Neural progenitor cell (in vitro differentiated cells): ENCODE data around the gene DMXL2. TPM values are rescaled to one million over a fixed set of nuclear protein-coding genes. Genes with fewer than 3 reads are reported as not detected.

Experiments used
- DNase-seq: peaks from one replicate; pipeline ENCODE4 v3.0.0-alpha.2; 2016; ENCODE audit warnings: low spot score
- H2AFZ ChIP-seq: fragments of 200-600 bp; sonication (generic); replicated peaks from 2 replicates; pipeline ENCODE4 v1.6.1; 2016; ENCODE audit warnings: antibody characterized with exemption
- H3F3A ChIP-seq: fragments of 200-600 bp; sonication (generic); 2 replicates; pipeline ENCODE4 v1.6.1; 2016; ENCODE audit warnings: antibody characterized with exemption, low read depth
- H3K27ac ChIP-seq: fragments of 200-600 bp; sonication (generic); 2 replicates; pipeline ENCODE4 v1.5.1; 2016; ENCODE audit warnings: mild to moderate bottlenecking
- H3K27me3 ChIP-seq: fragments of 200-600 bp; sonication (generic); 2 replicates; pipeline ENCODE4 v1.6.1; 2016; ENCODE audit warnings: mild to moderate bottlenecking, moderate library complexity
- H3K36me3 ChIP-seq: fragments of 200-600 bp; sonication (generic); 2 replicates; pipeline ENCODE4 v1.5.1; 2016
- H3K4me1 ChIP-seq: fragments of 200-600 bp; sonication (generic); 2 replicates; pipeline ENCODE4 v1.6.1; 2016; ENCODE audit warnings: mixed run types
- H3K4me2 ChIP-seq: fragments of 200-600 bp; sonication (generic); 2 replicates; pipeline ENCODE4 v1.6.1; 2016
- H3K4me3 ChIP-seq: fragments of 200-600 bp; sonication (generic); 2 replicates; pipeline ENCODE4 v1.5.1; 2016
- H3K79me2 ChIP-seq: fragments of 200-600 bp; sonication (generic); 2 replicates; pipeline ENCODE4 v1.6.1; 2016; ENCODE audit warnings: low read depth
- H3K9ac ChIP-seq: fragments of 200-600 bp; sonication (generic); 2 replicates; pipeline ENCODE4 v1.6.1; 2016
- H3K9me3 ChIP-seq: fragments of 200-600 bp; sonication (generic); 2 replicates; pipeline ENCODE4 v1.5.1; 2016; ENCODE audit warnings: low read depth
- H4K20me1 ChIP-seq: fragments of 200-600 bp; sonication (generic); 2 replicates; pipeline ENCODE4 v1.6.1; 2016; ENCODE audit warnings: low read depth
- H3K27ac Mint-ChIP-seq: 3 replicates; pipeline ENCODE4 v1.8.0; 2021; ENCODE audit warnings: mixed read lengths
- H3K27me3 Mint-ChIP-seq: 2 replicates; pipeline ENCODE4 v1.8.0; 2022; ENCODE audit warnings: low read depth, mild to moderate bottlenecking, inconsistent platforms, moderate library complexity, mixed read lengths; ENCODE audit not compliant: insufficient read depth
- H3K36me3 Mint-ChIP-seq: 3 replicates; pipeline ENCODE4 v1.8.0; 2021; ENCODE audit warnings: mixed read lengths
- H3K4me1 Mint-ChIP-seq: 3 replicates; pipeline ENCODE4 v1.8.0; 2021; ENCODE audit warnings: mixed read lengths
- H3K4me3 Mint-ChIP-seq: 3 replicates; pipeline ENCODE4 v1.8.0; 2021; ENCODE audit warnings: mild to moderate bottlenecking, moderate library complexity, mixed read lengths
- H3K9me3 Mint-ChIP-seq: 3 replicates; pipeline ENCODE4 v1.8.0; 2020; ENCODE audit warnings: mixed read lengths
- CTCF ChIP-seq: fragments of 200-600 bp; sonication (generic); IDR thresholded peaks from 2 replicates; pipeline ENCODE4 v1.5.1; 2017; ENCODE audit warnings: antibody characterized with exemption, mild to moderate bottlenecking
- EZH2 ChIP-seq: fragments of 200-600 bp; sonication (generic); IDR thresholded peaks from 2 replicates; pipeline ENCODE4 v1.6.1; 2017; ENCODE audit warnings: antibody characterized with exemption, mild to moderate bottlenecking, moderate library complexity
- EZH2phosphoT487 ChIP-seq: fragments of 200-600 bp; sonication (generic); IDR thresholded peaks from 2 replicates; pipeline ENCODE4 v1.6.1; 2017; ENCODE audit warnings: antibody characterized with exemption
- total RNA-seq: library from RNA; depleted of rRNA; stranded (reverse); fragments of >200 nt; gene quantifications from 2 replicates; pipeline ENCODE4 v1.2.3, GENCODE V29; 2015; ENCODE audit warnings: low replicate concordance

Gene DMXL2
- total RNA-seq, 1 donor from 2014 or later = 124 TPM

GRCh38 chr15:51401051-51401780 is 221.4 kb downstream of the DMXL2 start:
- H3K4me1 ChIP-seq = peaks cover 8% of the 10 kb centered on the region
- Mint-ChIP-seq H3K4me3 (no peak overlapping the region), H3K4me1 (peaks cover 46% of the 10 kb centered on the region), H3K9me3 (no peaks in the 10 kb centered on the region), H3K27ac (no peak overlapping the region), H3K27me3 (peaks cover 21% of the 10 kb centered on the region), H3K36me3 (no peaks in the 10 kb centered on the region)
- H4K20me1 ChIP-seq = no peaks in the 10 kb centered on the region
- H3K9ac ChIP-seq = no peak overlapping the region
- H3K27me3 ChIP-seq = no peaks in the 10 kb centered on the region
- H3K4me2 ChIP-seq = no peak overlapping the region
- TF ChIP-seq EZH2 (no peak), CTCF (no peak), EZH2phosphoT487 (no peak)
- no peaks in the 10 kb centered on the region for H3F3A ChIP-seq
- H3K27ac ChIP-seq = no peak overlapping the region
- no peak for DNase-seq
- no peak overlapping the region for H3K4me3 ChIP-seq
- H2AFZ ChIP-seq = no peak overlapping the region
- no peaks in the 10 kb centered on the region for H3K79me2 ChIP-seq
- H3K9me3 ChIP-seq = no peaks in the 10 kb centered on the region
- H3K36me3 ChIP-seq = no peaks in the 10 kb centered on the region

DNA sequence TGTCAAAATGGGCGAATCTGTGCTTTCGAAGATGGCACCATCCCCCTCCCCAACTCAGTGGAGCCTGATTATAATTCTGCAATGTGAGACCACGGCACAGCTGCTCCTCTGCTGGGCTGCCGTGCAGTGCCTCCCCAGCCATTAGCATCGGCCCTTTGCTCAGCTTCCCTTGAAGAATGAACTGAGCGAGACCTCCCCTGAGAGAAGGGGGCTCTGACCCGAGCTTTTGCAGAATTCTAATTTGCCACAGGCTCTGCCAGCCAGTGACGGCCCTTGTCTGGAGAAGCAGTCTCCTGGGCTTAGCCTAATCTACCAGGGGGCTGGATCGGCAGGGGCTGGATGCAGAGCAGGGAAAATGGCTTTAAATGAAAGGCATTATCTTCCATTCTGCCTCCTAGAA is 223.9 kb downstream of the DMXL2 start:
- Mint-ChIP-seq H3K27ac (peak overlapping the region; percentile 29), H3K4me3 (peak overlapping the region; percentile 5), H3K36me3 (no peaks in the 10 kb centered on the region), H3K9me3 (no peaks in the 10 kb centered on the region), H3K27me3 (peaks cover 17% of the 10 kb centered on the region), H3K4me1 (peaks cover 31% of the 10 kb centered on the region)
- H4K20me1 ChIP-seq = no peaks in the 10 kb centered on the region
- DNase-seq = peak; percentile 52
- H3K9me3 ChIP-seq = no peaks in the 10 kb centered on the region
- H3K4me1 ChIP-seq = peaks cover 8% of the 10 kb centered on the region
- H3K4me2 ChIP-seq = no peak overlapping the region
- no peaks in the 10 kb centered on the region for H3F3A ChIP-seq
- H3K4me3 ChIP-seq = no peak overlapping the region
- no peaks in the 10 kb centered on the region for H3K36me3 ChIP-seq
- H2AFZ ChIP-seq = no peak overlapping the region
- no peak for TF ChIP-seq EZH2phosphoT487
- TF ChIP-seq EZH2 = no peak
- H3K27ac ChIP-seq = no peak overlapping the region
- no peaks in the 10 kb centered on the region for H3K27me3 ChIP-seq
- no peaks in the 10 kb centered on the region for H3K79me2 ChIP-seq
- no peak overlapping the region for H3K9ac ChIP-seq

Other genes with a start within 250 kb of the DMXL2 start
- 0.15 and 0.19 TPM in 2 replicates for gene SCG3, start 58.7 kb upstream of the DMXL2 start, total RNA-seq
- 0.15 TPM in 1 of 2 replicates, not detected in the other for gene LYSMD2, start 114.9 kb upstream of the DMXL2 start, total RNA-seq
- gene TMOD2, start 128.8 kb upstream of the DMXL2 start, total RNA-seq = 1.9 and 3.2 TPM in 2 replicates
- 17.6 and 37.4 TPM in 2 replicates for gene TMOD3, start 206.9 kb upstream of the DMXL2 start, total RNA-seq